Activated CD4-positive, alpha-beta memory T cell treated with anti-CD3 and anti-CD28 coated beads, Interleukin-2, amount 10 ng/mL, durations not matched to agents 7 days and 5 days (primary cell): Measurements from ENCODE around the gene KIF21B. TPM values are rescaled to one million over a fixed set of nuclear protein-coding genes. Genes with fewer than 3 reads are reported as not detected.

ENCODE experiments used
- CTCF ChIA-PET: fragments of 350-600 bp; sonication (Branson Sonifier 250); formaldehyde crosslinking; loops from one replicate; lab custom pipeline; 2021; ENCODE audit warnings: antibody characterized with exemption, inconsistent platforms; lab: Charles Lee
- POLR2A ChIA-PET: fragments of 350-600 bp; sonication (Branson Sonifier 250); formaldehyde crosslinking; loops from one replicate; lab custom pipeline; 2021; ENCODE audit warnings: antibody characterized with exemption; lab: Charles Lee
- DNase-seq: peaks from one replicate; pipeline ENCODE4 v3.0.0-alpha.2; 2020
- H3K27ac Mint-ChIP-seq: one replicate; pipeline ENCODE4 v1.8.0; 2021; ENCODE audit warnings: mild to moderate bottlenecking, mixed read lengths
- H3K27me3 Mint-ChIP-seq: one replicate; pipeline ENCODE4 v1.8.0; 2021; ENCODE audit warnings: mixed read lengths
- H3K36me3 Mint-ChIP-seq: one replicate; pipeline ENCODE4 v1.8.0; 2021; ENCODE audit warnings: low read depth, mixed read lengths
- H3K4me1 Mint-ChIP-seq: one replicate; pipeline ENCODE4 v1.8.0; 2021; ENCODE audit warnings: mixed read lengths
- H3K4me3 Mint-ChIP-seq: one replicate; pipeline ENCODE4 v1.8.0; 2021; ENCODE audit warnings: mild to moderate bottlenecking, mixed read lengths
- H3K9me3 Mint-ChIP-seq: one replicate; pipeline ENCODE4 v1.8.0; 2021; ENCODE audit warnings: mixed read lengths
- total RNA-seq, 2 experiments: library from RNA; stranded (reverse); gene quantifications; one replicate each; pipeline ENCODE4 v1.2.3, GENCODE V29; 2021

The KIF21B gene
- total RNA-seq, 2 experiments from 2014 or later: 175 to 180 TPM

DNA sequence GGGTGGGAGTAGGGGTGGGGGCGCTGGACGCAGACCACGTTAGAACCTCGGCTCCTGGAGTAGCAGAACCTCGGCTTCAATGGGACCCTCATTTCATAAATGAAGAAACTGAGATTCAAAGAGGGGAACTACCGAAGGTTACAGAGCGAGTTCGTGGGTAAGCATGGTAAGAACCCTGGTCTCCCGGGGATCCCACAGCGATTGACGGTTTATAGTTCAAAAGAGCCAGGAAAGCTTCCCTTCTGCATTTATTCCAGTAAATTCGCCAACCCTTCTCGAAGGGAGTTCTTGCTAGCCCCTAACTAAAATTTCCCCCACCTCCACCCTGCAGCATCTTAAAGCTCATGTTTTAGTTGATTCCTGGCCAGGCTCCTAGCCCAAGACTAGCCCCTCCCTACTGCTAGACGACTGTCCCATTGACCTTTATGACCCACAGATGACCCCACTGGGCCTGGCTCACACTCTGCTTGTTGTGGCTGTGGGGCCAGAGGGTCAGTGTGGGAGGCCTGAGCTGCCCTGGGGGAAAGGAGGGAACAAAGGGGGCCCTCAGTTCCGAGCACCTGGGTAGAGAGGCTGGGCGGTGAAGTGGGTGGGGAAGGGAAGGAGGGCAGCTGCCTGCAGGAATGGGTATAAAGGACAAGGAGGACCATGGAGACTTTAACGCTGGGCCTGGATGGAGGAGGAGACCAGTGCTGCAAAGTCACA, 558 bp upstream of the KIF21B start:
- DNase-seq: no peak

DNA sequence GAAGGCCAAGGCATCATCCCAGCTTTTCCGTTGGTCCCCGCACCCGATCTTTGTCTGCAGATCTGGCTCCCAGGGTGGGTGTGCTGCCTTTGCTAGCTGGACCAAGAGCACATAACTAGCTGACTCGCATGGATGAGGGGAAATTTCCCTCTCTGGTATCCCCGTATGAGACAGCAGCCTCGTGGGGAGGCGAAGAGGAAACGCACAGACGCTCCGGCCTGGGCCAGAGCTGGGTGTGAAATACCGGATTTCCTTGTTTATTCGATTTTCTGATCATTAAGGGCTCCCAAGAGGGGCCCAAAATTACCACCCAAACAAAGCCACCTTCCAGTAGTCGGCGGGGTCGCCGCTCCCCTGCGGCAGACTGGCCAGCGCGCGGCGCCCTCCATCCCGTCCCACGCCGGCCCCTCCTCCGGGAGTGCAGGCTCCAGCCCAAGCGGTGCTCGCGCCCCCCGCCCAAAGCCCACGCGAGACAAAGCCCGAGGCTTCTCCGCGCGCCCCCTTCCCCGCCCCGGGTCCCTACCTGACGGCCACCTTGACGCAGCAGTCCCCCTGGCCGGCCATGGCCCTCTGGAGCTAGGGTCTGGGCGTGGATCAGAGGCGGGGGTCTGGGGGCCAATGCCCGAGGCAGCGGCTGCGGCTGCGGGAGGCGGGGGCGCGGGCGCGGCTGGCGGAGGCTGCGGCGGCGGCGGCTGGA, 546 bp downstream of the KIF21B start:
- H3K4me3 Mint-ChIP-seq: peak overlapping the region; percentile 96
- CTCF ChIA-PET: interaction anchor here (1.0 to 11.8 kb wide), 5 partner anchors 8 to 45 kb away, joined by 3 to 104 read pairs (median 43); no protein-coding TSS in a partner anchor
- H3K27ac Mint-ChIP-seq: peak overlapping the region; percentile 99
- peaks cover 73% of the 10 kb centered on the region for H3K4me1 Mint-ChIP-seq
- no peaks in the 10 kb centered on the region for H3K9me3 Mint-ChIP-seq
- H3K36me3 Mint-ChIP-seq: peaks cover 50% of the 10 kb centered on the region
- H3K27me3 Mint-ChIP-seq: no peaks in the 10 kb centered on the region
- DNase-seq: peak; percentile 49
- POLR2A ChIA-PET: interaction anchor here (0.6 to 12.9 kb wide), 7 partner anchors 10 to 353 kb away, joined by 3 to 178 read pairs (median 8); partner anchors contain the start of genes DDX59 and TMEM9

More for the DNA sequence above, 558 bp upstream of the KIF21B start:
- H3K4me3 Mint-ChIP-seq: peak overlapping the region; percentile 62
- ChIA-PET POLR2A (interaction anchor here (1.2 to 12.9 kb wide), 3 partner anchors 11 to 354 kb away, joined by 3 to 178 read pairs (median 3); partner anchors contain the start of genes DDX59 and TMEM9), CTCF (interaction anchor here (0.9 to 11.8 kb wide), 6 partner anchors 9 to 52 kb away, joined by 3 to 104 read pairs (median 20); no protein-coding TSS in a partner anchor)
- no peaks in the 10 kb centered on the region for H3K9me3 Mint-ChIP-seq
- peaks cover 70% of the 10 kb centered on the region for H3K4me1 Mint-ChIP-seq
- H3K27ac Mint-ChIP-seq: peak overlapping the region; percentile 59
- no peaks in the 10 kb centered on the region for H3K27me3 Mint-ChIP-seq
- H3K36me3 Mint-ChIP-seq: peaks cover 45% of the 10 kb centered on the region

DNA sequence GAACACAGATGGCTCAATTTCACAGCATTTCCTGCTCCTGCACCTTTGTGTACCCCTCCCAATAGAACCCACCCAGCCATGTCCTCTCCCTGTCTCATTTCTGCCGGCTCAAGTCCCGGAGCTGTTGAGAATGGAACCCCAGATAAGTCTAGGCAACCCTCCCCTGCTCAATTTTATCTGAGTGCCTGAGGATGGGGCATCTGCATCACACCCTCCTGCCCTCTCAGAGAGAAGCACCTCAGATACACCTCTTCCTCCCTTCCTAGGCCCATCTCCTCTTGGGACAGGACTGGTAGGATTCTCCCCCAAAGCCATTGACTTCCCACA, 1.1 kb downstream of the KIF21B start:
- Mint-ChIP-seq H3K4me1 (peaks cover 74% of the 10 kb centered on the region), H3K9me3 (no peaks in the 10 kb centered on the region), H3K4me3 (peak overlapping the region; percentile 96), H3K27ac (peak overlapping the region; percentile 99), H3K36me3 (peaks cover 55% of the 10 kb centered on the region), H3K27me3 (no peaks in the 10 kb centered on the region)
- ChIA-PET CTCF (interaction anchor here (0.9 to 11.8 kb wide), 5 partner anchors 7 to 44 kb away, joined by 3 to 104 read pairs (median 43); no protein-coding TSS in a partner anchor), POLR2A (interaction anchor here (0.7 to 12.9 kb wide), 6 partner anchors 9 to 402 kb away, joined by 3 to 178 read pairs (median 8); partner anchors contain the start of gene KIF14)
- no peak for DNase-seq

DNA sequence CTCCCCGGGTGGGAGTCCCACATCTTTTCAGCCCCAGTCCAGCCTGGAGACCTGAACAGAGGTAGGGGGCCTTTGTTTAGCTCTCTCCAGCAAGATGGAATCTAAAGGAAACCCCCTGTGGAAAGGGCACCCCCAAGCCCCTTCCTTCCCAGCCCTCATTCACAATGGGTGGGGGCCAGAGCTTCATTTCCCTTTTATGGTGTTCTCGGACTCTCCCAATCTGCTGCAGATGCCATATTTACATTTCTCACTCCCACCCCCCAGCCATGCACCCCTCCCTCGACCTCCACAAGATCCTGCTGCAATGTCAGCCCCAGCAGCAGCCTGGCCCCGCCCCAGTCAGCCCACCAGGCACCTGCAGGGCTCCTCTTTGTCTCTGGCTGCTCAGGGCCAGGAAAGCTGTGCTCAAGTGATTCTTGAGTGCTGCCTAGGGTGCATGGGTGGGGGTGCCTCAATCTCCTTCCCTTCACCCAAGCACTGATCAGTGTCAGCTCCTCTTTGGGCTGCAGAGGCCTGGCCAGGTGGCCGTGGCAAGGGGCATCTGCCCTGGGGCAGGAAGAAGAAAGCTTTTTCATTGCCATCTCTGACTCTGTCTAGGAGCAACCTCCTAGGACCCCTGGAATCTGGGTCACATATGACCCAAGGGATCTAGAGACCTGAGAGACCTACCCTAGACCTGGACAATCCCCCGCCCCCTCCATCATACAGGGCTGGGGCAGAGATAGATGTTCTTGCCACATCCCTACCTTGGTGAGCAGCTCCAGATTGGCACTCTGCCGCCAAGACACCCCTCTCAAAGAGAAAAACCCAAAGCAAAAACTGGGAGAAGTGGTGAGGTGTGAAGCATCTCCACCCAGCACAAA, 1.7 kb downstream of the KIF21B start:
- POLR2A ChIA-PET: interaction anchor here (0.7 to 12.9 kb wide), 9 partner anchors 9 to 401 kb away, joined by 3 to 178 read pairs (median 6); partner anchors contain the start of gene KIF14
- Mint-ChIP-seq H3K27ac (peak overlapping the region; percentile 99), H3K36me3 (peaks cover 61% of the 10 kb centered on the region), H3K27me3 (no peaks in the 10 kb centered on the region), H3K9me3 (no peaks in the 10 kb centered on the region), H3K4me3 (peak overlapping the region; percentile 96), H3K4me1 (peaks cover 74% of the 10 kb centered on the region)
- peak; percentile 39 for DNase-seq
- CTCF ChIA-PET: interaction anchor here (0.6 to 11.8 kb wide), 7 partner anchors 6 to 796 kb away, joined by 3 to 104 read pairs (median 17); no protein-coding TSS in a partner anchor

DNA sequence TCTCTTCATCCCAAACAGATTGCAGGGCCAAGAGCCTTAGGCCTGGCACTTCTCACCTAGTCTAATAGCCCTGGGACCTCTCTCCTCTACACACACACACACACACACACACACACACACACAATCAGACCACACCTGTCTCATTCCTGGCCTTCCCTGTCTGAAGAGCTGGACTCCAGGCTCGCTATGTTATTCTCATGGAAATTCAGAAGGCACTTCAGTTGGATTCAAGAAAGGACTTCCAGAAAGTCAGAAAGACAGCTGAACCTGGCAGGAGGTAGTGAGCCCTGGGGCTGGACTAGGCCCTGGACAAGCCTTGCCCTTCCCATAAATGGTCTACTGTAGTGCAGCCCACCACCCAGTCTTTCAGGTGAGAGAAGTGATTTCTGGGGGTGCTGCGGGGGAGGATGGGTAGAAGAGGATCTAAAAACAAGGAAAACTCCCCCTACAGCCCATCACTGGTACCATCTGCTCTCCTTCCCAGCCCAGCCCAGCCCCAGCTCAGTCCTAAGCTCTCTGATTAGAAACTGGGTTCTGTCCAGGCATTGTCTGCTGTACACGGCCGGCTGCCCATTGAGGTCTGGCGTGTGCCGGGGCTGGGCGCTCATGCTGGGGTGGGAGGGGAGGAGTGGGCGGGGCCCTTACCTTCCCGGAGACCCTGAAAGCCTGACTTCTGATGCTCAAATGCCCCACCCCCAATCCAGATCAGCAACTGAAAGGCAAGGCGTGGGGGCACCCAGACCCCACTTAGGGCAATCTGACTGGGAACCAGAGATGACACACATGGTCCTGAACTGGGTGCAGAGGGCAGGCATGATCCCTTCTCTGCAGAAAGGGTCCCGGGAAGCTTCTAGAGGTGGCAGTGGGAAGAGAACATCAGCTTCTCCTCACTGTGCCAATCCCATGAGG, 2.5 kb downstream of the KIF21B start:
- Mint-ChIP-seq H3K9me3 (no peaks in the 10 kb centered on the region), H3K4me1 (peaks cover 74% of the 10 kb centered on the region), H3K36me3 (peaks cover 59% of the 10 kb centered on the region), H3K27ac (peak overlapping the region; percentile 99), H3K27me3 (no peaks in the 10 kb centered on the region), H3K4me3 (peak overlapping the region; percentile 96)
- ChIA-PET CTCF (interaction anchor here (0.6 to 11.8 kb wide), 9 partner anchors 9 to 795 kb away, joined by 3 to 104 read pairs (median 7); no protein-coding TSS in a partner anchor), POLR2A (interaction anchor here (0.7 to 12.9 kb wide), 18 partner anchors 8 to 350 kb away, joined by 3 to 178 read pairs (median 4); partner anchors contain the start of gene TMEM9)
- DNase-seq: peak; percentile 64

DNA sequence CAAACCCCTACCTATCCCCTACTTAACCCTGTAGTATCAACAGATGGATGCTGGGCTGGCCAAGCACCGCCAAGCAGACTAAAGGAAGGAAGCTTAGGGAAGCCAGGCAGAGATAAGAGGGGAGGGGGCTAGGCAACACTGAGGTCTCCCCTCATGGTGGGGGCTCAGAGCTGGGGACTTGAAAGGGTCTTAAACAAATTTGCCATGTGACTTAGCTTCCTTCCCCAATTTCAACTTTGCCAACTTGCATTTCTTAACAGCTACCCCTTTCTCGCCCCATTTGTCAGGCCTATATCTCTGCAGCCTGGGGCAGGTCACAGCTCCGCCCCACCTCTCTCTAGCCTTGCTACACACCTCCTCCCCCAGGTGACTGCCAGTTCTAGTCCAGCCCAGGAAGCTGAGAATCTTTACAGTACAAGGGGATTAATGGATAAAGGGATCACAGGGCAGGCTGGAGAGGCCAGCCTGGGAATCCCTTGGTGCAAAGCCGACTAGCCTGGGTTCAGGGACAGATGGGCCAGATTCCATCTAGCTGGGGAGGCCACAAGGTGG, 3.4 kb downstream of the KIF21B start:
- peaks cover 74% of the 10 kb centered on the region for H3K4me1 Mint-ChIP-seq
- POLR2A ChIA-PET: interaction anchor here (0.6 to 12.9 kb wide), 20 partner anchors 7 to 350 kb away, joined by 3 to 178 read pairs (median 4); partner anchors contain the start of gene TMEM9
- H3K9me3 Mint-ChIP-seq: no peaks in the 10 kb centered on the region
- peaks cover 61% of the 10 kb centered on the region for H3K36me3 Mint-ChIP-seq
- DNase-seq: peak; percentile 67
- no peaks in the 10 kb centered on the region for H3K27me3 Mint-ChIP-seq
- peak overlapping the region; percentile 96 for H3K4me3 Mint-ChIP-seq
- CTCF ChIA-PET: interaction anchor here (0.8 to 11.8 kb wide), 11 partner anchors 8 to 492 kb away, joined by 3 to 104 read pairs (median 6); no protein-coding TSS in a partner anchor
- peak overlapping the region; percentile 99 for H3K27ac Mint-ChIP-seq

DNA sequence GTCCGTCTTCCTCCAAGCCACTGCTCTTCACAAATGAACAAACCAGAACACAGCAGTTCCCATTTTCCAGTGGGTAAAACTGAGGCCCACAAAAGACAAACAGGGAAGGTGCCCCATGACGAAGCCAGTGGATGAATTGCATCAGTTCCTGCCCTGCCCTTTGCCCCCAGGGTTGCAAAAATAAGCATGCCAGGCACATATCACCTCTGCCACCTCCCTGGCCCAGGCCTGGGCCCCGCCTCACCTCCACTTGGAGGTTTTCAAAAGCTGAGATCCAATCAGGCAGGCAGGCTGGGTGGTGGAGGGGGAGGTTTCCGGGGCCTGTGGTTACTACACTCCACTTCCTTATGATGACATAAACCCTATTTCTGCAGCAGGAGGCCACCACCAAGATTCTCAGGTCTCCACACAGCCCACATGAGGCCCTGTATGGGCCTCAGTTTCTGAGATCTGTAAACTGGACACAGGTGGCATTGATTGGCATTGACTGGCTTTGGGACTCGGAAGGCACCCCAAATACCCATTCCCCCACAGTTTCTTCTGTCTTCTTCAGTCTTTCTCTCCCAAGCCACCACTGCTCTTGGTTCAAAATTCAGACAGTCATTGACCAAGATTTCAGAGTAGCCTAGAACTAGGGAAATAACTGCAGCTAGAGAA, 4.1 kb downstream of the KIF21B start:
- Mint-ChIP-seq H3K4me3 (peak overlapping the region; percentile 96), H3K27ac (peak overlapping the region; percentile 99), H3K27me3 (no peaks in the 10 kb centered on the region), H3K9me3 (no peaks in the 10 kb centered on the region), H3K36me3 (peaks cover 65% of the 10 kb centered on the region), H3K4me1 (peaks cover 74% of the 10 kb centered on the region)
- ChIA-PET POLR2A (interaction anchor here (0.6 to 12.9 kb wide), 17 partner anchors 6 to 349 kb away, joined by 3 to 178 read pairs (median 3); no protein-coding TSS in a partner anchor), CTCF (interaction anchor here (0.8 to 11.8 kb wide), 10 partner anchors 9 to 493 kb away, joined by 3 to 104 read pairs (median 6); no protein-coding TSS in a partner anchor)
- DNase-seq: peak; percentile 96

DNA sequence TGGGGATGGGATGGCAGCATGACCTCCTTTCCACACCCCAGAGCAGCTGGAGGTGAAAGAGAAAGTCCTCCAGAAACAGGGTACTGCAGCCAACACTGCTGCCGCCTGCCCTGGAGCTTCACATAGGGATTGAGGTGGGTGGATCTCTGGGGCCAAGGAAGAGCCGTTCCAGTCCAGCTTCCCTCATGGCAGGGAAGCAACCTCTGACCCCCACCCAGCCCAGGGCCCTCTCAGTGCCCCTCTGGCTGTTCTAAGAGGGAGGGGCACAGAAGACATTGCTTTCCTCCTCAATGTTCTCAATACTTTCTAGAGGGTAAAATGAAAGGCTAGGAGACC, 5.7 kb downstream of the KIF21B start:
- H3K27ac Mint-ChIP-seq: peak overlapping the region; percentile 99
- ChIA-PET POLR2A (interaction anchor here (11.1 to 12.9 kb wide), 2 partner anchors 5 to 7 kb away, joined by 178 read pairs; partner anchors contain the start of gene KIF21B), CTCF (interaction anchor here (3.2 to 11.8 kb wide), 3 partner anchors 22 to 46 kb away, joined by 16 to 104 read pairs (median 91); no protein-coding TSS in a partner anchor)
- no peaks in the 10 kb centered on the region for H3K27me3 Mint-ChIP-seq
- peaks cover 84% of the 10 kb centered on the region for H3K4me1 Mint-ChIP-seq
- H3K36me3 Mint-ChIP-seq: peaks cover 74% of the 10 kb centered on the region
- no peak for DNase-seq
- H3K4me3 Mint-ChIP-seq: peak overlapping the region; percentile 96
- no peaks in the 10 kb centered on the region for H3K9me3 Mint-ChIP-seq

DNA sequence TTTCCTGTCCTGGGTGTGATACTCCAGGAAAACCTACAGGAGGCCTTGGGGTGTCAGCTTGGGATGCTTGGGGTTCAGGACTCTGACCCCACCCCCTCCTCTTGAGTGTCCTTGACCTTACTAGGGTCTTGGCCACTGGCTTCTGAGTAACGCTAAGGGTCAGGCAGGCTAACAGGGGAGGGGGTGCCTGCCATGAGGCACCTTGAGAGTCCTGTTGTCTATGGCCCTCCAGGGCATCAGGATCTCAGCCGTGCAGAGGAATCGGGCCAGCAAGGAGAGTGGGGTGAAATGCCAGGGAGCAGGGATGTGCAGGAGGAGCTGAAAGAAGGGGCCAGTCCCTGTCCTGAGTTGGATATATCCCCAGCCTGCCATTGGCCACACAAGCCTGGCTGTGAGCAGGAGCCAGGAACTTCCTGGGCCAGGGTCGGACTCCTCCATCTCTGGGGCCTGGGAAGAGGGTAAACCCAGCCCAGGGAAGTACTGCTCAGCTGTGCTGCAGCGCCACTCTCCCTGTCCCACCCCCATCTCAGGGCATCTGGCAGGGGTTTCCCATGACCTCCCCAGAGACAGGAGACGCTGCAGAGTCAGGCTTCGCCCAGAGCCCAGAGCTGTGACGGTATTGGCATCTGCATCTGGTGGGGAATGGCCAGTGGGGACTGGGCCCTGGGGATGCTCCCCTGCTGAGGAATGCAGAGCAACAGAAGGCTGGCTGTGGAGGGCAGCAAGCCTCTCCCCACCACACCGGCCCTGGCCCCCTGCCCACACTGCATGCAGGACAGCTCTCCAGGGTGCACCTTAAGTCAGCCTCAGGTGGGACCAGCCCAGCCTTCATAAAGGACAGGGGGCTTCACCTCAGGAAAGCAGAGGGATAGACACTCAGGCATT, 6.3 kb downstream of the KIF21B start:
- ChIA-PET POLR2A (interaction anchor here (1.2 to 11.1 kb wide), 6 partner anchors 7 to 397 kb away, joined by 3 to 178 read pairs (median 5); partner anchors contain the start of genes DDX59, KIF14 and KIF21B), CTCF (interaction anchor here (0.9 to 8.9 kb wide), 5 partner anchors 8 to 78 kb away, joined by 3 to 91 read pairs (median 16); partner anchors contain the start of gene KIF21B)
- no peaks in the 10 kb centered on the region for H3K9me3 Mint-ChIP-seq
- peaks cover 74% of the 10 kb centered on the region for H3K36me3 Mint-ChIP-seq
- peak overlapping the region; percentile 35 for H3K4me3 Mint-ChIP-seq
- H3K4me1 Mint-ChIP-seq: peaks cover 90% of the 10 kb centered on the region
- DNase-seq: no peak
- peak overlapping the region; percentile 99 for H3K27ac Mint-ChIP-seq
- H3K27me3 Mint-ChIP-seq: no peaks in the 10 kb centered on the region
